OCI-LY7 (cell line): Measurements from ENCODE around the gene PHACTR4.

Source experiments
- CTCF ChIP-seq: fragments of 200-600 bp; sonication (generic); conservative IDR thresholded peaks from 2 replicates; pipeline ENCODE4 v1.5.1; 2014; ENCODE audit warnings: mild to moderate bottlenecking, antibody characterized with exemption, low read length, moderate library complexity, mixed read lengths
- EZH2phosphoT487 ChIP-seq: fragments of 200-600 bp; sonication (generic); IDR thresholded peaks from 2 replicates; pipeline ENCODE4 v1.6.1; 2018; ENCODE audit warnings: low read depth, borderline replicate concordance, mild to moderate bottlenecking, mixed run types, antibody characterized with exemption, low read length, moderate library complexity, mixed read lengths

- TF ChIP-seq CTCF (no peak), EZH2phosphoT487 (no peak)
Measured at GRCh38 chr1:28503117-28503516, 133.6 kb downstream of the PHACTR4 start.
